AG04449 (cell line): Measurements from ENCODE around the gene CAMK4.
A peak's percentile ranks its signal among the peaks of the same experiment; 100 is the strongest.

ENCODE experiments used
- CTCF ChIA-PET: fragments of 350-600 bp; formaldehyde crosslinking; extraction: SDS; loops from one replicate; lab custom pipeline; 2021; ENCODE audit warnings: antibody characterized with exemption; lab: Yijun Ruan, JAX
- POLR2A ChIA-PET: fragments of 400-600, 350-600 bp; formaldehyde crosslinking; extraction: SDS; loops from one replicate; lab custom pipeline; 2020; ENCODE audit warnings: antibody characterized with exemption, inconsistent platforms; lab: Yijun Ruan, JAX
- DNase-seq: peaks from one replicate; pipeline ENCODE4 v3.0.0-alpha.2; 2010; ENCODE audit warnings: low read depth, low spot score
- H3K4me3 ChIP-seq: 2 replicates; pipeline ENCODE4 v1.5.1; 2011; ENCODE audit warnings: low read depth, mild to moderate bottlenecking, control low read depth, low read length
- TF ChIP-seq, protein P1 (sequence below): IDR thresholded peaks from one replicate; pipeline ENCODE4 v1.5.1; 2011; ENCODE audit warnings: mild to moderate bottlenecking, moderate library complexity, low read length, control low read depth, inconsistent platforms; ENCODE audit not compliant: insufficient read depth; ENCODE audit errors: missing control alignments

CAMK4 gene

DNA sequence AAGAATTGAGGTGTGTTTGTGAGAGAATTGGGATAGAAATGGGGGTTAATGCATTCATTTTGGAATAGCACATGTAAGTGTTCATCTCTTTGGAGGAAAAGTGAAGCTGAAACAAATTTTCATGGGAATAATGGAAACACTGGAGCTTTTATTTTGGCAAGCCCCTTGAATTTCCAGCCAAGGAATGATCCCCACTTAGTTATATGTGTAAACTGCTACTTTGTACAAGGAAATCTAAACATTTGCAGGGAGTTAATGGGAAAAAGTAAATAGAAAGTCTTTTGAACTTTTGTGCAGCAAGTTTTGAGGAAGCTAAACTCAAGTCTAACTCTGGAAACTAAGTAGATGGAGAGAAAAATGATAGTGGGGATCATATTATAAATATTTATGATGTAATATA, 44.1 kb downstream of the CAMK4 start:
- no peak overlapping the region for H3K4me3 ChIP-seq
- no peak for DNase-seq
- CTCF ChIA-PET, result no interaction called here
- POLR2A ChIA-PET, result no interaction called here
- TF ChIP-seq, protein P1, sequence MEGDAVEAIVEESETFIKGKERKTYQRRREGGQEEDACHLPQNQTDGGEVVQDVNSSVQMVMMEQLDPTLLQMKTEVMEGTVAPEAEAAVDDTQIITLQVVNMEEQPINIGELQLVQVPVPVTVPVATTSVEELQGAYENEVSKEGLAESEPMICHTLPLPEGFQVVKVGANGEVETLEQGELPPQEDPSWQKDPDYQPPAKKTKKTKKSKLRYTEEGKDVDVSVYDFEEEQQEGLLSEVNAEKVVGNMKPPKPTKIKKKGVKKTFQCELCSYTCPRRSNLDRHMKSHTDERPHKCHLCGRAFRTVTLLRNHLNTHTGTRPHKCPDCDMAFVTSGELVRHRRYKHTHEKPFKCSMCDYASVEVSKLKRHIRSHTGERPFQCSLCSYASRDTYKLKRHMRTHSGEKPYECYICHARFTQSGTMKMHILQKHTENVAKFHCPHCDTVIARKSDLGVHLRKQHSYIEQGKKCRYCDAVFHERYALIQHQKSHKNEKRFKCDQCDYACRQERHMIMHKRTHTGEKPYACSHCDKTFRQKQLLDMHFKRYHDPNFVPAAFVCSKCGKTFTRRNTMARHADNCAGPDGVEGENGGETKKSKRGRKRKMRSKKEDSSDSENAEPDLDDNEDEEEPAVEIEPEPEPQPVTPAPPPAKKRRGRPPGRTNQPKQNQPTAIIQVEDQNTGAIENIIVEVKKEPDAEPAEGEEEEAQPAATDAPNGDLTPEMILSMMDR, result no peak

DNA sequence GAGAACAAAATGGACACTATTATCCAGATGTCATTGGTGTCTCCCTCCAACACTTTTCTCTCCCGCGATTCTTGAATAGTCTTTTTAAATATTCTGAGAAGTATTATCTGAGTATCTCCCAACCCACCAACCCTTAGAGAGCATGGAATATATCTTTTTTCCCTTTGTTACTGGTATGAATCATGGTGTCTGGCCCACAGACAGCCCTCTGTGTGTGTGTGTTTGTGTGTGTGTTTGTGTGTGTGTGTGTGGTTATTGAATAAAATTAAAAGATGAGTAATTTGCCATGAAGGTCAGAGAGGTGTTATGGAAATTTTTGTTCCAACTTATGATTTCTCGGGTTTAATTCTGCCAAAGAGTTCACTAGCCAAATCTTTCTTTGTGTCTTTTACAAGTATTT, 47.7 kb downstream of the CAMK4 start:
- DNase-seq, result no peak
- ChIA-PET POLR2A (no interaction called here), CTCF (no interaction called here)
- TF ChIP-seq, protein P1, result no peak
- H3K4me3 ChIP-seq, result no peak overlapping the region

DNA sequence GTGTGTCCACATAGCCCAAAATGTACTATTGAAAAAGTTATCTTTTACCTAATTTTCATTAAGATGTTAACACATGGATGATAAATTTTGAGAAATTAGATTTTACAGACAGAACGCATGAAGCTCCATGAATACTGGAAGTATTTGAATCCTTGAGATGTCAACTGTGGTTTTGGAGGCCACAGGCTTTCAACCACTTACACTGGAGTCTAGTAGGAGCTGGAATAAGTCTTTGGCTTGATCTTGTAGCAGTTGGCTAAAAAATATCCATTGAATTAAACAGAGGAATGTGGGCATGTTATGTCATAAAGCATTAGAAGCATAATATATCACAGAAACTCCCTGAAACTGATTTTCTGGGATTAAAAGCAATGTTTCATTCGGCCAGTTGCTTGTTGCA, 52.9 kb downstream of the CAMK4 start:
- CTCF ChIA-PET, result no interaction called here
- TF ChIP-seq, protein P1, result no peak
- POLR2A ChIA-PET, result no interaction called here

DNA sequence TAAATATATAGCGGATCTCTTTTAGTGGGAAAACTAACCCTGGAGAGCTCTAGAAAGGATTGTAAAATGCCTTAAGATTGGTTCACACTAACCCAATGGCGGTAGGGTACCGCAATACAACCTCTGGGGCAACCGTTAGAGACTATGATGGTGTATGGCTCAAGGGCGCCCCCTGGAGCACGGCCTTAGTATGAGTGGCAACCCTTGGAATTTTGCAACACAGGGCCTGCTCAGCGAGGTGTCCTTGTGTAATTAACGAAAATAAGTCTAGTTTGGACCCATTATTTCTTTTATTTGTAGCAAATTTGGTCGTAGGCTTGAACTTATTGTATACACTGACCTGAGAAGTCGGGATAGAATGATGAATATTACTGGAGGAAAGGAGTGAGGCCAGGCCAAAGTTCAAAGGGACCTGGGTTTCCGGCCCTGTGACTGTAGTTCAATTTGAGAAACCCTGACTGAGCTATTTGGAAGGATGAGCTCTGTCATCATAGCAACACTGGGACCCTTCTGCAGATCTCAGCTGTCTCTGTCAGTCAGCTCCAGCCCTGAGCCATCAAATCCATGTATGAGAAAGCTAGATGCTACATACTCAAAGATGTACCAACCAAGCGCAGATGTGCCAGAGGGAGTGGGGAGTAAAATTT, 54.8 kb downstream of the CAMK4 start:
- TF ChIP-seq, protein P1, result peak; percentile 68
- ChIA-PET CTCF (interaction anchor here (0.8 to 1.5 kb wide), 4 partner anchors 10 to 522 kb away, joined by 3 to 6 read pairs (median 4); no protein-coding TSS in a partner anchor), POLR2A (no interaction called here)
- no peak overlapping the region for H3K4me3 ChIP-seq
- no peak for DNase-seq

More for the DNA sequence above, 52.9 kb downstream of the CAMK4 start:
- no peak for DNase-seq
- H3K4me3 ChIP-seq, result no peak overlapping the region

DNA sequence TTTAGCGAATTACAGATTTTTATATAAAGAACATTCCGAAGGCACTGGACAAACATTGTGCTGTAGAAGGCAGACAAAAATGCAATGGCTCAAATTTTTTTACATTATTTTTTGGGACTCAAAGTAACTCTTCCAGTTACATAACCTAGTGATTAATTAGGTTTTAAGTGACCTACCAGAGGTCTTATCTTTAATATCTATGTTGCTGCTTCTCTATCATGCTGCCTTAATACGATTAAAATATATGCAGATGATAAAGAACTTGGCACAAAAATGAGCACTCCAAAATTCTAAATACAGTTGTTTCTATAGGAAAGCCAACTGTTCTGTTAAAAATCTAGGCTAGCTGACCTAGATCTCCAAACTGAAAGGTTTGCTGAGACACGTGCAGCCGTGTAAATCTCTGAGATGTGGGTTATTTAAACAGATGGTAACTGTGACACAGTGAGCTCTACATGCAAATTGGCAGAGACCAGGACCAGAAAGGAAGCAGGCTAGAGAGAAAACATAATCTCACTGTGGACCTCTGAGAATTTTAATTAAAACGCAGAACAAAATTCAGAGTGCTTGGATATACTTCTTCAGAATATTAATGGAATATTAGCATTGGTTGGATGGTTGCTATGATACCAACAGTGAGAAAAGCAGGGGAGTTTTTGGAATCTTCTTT, 56.2 kb downstream of the CAMK4 start:
- POLR2A ChIA-PET, result no interaction called here
- H3K4me3 ChIP-seq, result no peak overlapping the region
- no peak for DNase-seq
- CTCF ChIA-PET, result no interaction called here
- TF ChIP-seq, protein P1, result no peak

DNA sequence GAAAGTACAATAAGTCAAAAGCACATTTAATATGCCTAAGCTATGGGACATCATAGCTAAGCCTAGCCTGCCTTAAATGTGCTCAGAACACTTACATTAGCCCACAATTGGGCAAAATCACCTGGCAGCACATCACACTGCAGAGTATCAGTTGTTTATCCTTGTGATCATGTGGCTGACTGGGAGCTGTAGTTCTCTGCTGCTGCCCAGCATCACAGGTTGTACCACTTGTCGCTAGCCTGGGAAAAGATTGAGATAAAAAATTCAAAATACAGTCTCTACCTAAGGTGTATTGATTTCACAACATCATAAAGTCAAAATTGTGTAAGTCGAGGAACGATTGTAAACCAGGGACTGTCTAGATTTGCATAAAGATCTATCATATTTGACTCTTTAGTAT, 58.6 kb downstream of the CAMK4 start:
- POLR2A ChIA-PET, result no interaction called here
- no peak overlapping the region for H3K4me3 ChIP-seq
- TF ChIP-seq, protein P1, result no peak
- DNase-seq, result no peak
- CTCF ChIA-PET, result interaction anchor here (0.6 kb wide), 1 partner anchor 927 kb away, joined by 3 read pairs; no protein-coding TSS in a partner anchor
